Naive thymus-derived CD8-positive, alpha-beta T cell (primary cell): ENCODE results near the gene PCDHGA8. TPM values are rescaled to one million over a fixed set of nuclear protein-coding genes. Genes with fewer than 3 reads are reported as not detected.
"Not testable (repeated sequence)": the region's sequence is repeated elsewhere in the genome, so short reads cannot be mapped to it uniquely, and the experiment has no call there.

Source experiments
- ATAC-seq, 2 donors: fragments of 150-1000 bp; cut with Tn5 transposase in 1 of 2; sonication (Bioruptor Pico), chemical (Tn5 transposase) in 1 of 2; 1 replicate in 1 of 2; 2 replicates in 1 of 2; pipeline ENCODE4 v1.10.0; 2021; ENCODE audit warnings: mild to moderate bottlenecking in 2 of 2, moderate library complexity in 2 of 2
- POLR2A ChIA-PET: fragments of 350-600 bp; sonication (Branson Sonifier 250); formaldehyde crosslinking; loops from one replicate; lab custom pipeline; 2021; ENCODE audit warnings: antibody characterized with exemption; lab: Charles Lee
- DNase-seq, 10 donors: peaks; one replicate each; pipeline versions ENCODE4 v3.0.0 to v3.0.0-alpha.2; 2020 to 2022
- H3K27ac Mint-ChIP-seq, 10 donors: one replicate each; pipeline ENCODE4 v1.8.0; 2020 to 2022; ENCODE audit warnings: mild to moderate bottlenecking in 10 of 10, mixed read lengths in 10 of 10, moderate library complexity in 4 of 10, inconsistent platforms in 1 of 10
- H3K27me3 Mint-ChIP-seq, 5 donors: one replicate each; pipeline ENCODE4 v1.8.0; 2021 to 2022; ENCODE audit warnings: mixed read lengths in 5 of 5
- H3K36me3 Mint-ChIP-seq, 3 donors: one replicate each; pipeline ENCODE4 v1.8.0; 2020 to 2022; ENCODE audit warnings: mixed read lengths in 3 of 3, mild to moderate bottlenecking in 2 of 3, inconsistent platforms in 1 of 3
- H3K4me1 Mint-ChIP-seq, 4 donors: one replicate each; pipeline ENCODE4 v1.8.0; 2021 to 2022; ENCODE audit warnings: mixed read lengths in 4 of 4
- H3K4me3 Mint-ChIP-seq, 10 donors: one replicate each; pipeline ENCODE4 v1.8.0; 2020 to 2022; ENCODE audit warnings: mild to moderate bottlenecking in 10 of 10, mixed read lengths in 10 of 10, moderate library complexity in 6 of 10, inconsistent platforms in 1 of 10
- H3K9me3 Mint-ChIP-seq, 9 donors: one replicate each; pipeline ENCODE4 v1.8.0; 2020 to 2022; ENCODE audit warnings: mixed read lengths in 9 of 9, mild to moderate bottlenecking in 3 of 9, inconsistent platforms in 1 of 9, moderate library complexity in 1 of 9
- polyA plus RNA-seq, 3 donors: library from polyadenylated mRNA; unstranded; fragments of 300-500 nt; fragmentation: Illumina TruSeq; gene quantifications; one replicate each; pipeline ENCODE4 v1.2.3, GENCODE V29; 2021
- total RNA-seq, 8 experiments: library from RNA in 2 of 8; stranded (reverse) in 2 of 8; gene quantifications; one replicate each; pipeline ENCODE4 v1.2.3 and lab custom pipeline; 2021 to 2026

The PCDHGA8 gene
- total and polyA plus RNA-seq, 5 experiments from 2014 or later, result 0.16 to 0.22 TPM; not detected in 3

DNA sequence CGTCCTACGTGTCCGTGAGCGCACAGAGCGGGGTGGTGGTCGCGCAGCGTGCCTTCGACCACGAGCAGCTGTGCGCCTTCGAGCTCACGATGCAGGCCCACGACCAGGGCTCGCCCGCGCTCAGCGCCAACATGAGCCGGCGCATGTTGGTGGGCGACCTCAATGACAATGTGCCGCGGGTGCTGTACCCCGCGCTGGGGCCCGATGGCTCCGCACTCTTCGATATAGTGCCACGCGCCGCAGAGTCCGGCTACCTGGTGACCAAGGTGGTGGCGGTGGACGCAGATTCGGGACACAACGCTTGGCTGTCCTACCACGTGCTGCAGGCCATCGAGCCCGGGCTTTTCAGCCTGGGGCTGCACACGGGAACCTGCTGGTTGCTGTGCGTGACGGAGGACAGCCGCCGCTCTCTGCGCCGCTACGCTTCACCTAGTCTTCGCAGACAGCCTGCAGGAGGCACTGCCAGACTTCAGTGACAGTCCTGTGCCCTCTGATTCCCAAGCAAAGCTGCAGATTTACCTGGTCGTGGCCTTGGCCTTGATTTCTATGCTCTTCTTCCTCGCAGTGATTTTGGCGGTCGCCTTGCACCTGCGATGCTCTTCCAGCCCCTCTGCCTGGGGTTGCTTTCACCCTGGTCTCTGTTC is 35.5 kb downstream of the PCDHGA8 start:
- Mint-ChIP-seq H3K36me3 (peaks cover 18 to 57% (median 28%) of the 10 kb centered on the region in 3 donors), H3K4me3 (peak overlapping the region in 1 of 10 donors; percentile 56), H3K27ac (no peak overlapping the region), H3K9me3 (peaks cover 16 to 77% (median 30%) of the 10 kb centered on the region in 9 donors), H3K27me3 (peaks cover 46 to 82% (median 59%) of the 10 kb centered on the region in 5 donors), H3K4me1 (peaks cover 3 to 9% (median 7%) of the 10 kb centered on the region in 4 donors)
- DNase-seq, result no peak
- POLR2A ChIA-PET, result no interaction called here
- no peak for ATAC-seq

DNA sequence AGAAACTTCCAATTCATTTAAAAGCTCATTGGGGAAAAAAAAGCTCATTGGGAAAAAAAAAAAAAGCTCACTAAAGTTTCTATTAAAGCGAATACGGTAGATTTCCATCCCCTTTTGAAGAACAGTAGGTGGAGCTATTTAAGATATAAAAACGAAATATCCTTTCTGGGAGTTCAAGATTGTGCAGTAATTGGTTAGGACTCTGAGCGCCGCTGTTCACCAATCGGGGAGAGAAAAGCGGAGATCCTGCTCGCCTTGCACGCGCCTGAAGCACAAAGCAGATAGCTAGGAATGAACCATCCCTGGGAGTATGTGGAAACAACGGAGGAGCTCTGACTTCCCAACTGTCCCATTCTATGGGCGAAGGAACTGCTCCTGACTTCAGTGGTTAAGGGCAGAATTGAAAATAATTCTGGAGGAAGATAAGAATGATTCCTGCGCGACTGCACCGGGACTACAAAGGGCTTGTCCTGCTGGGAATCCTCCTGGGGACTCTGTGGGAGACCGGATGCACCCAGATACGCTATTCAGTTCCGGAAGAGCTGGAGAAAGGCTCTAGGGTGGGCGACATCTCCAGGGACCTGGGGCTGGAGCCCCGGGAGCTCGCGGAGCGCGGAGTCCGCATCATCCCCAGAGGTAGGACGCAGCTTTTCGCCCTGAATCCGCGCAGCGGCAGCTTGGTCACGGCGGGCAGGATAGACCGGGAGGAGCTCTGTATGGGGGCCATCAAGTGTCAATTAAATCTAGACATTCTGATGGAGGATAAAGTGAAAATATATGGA is 38.1 kb downstream of the PCDHGA8 start, which contains the start of gene PCDHGA12:
TSS of gene PCDHGA12 (plus strand) at position 176 of the 782 bp plus-strand sequence. CDS start at position 429, 253 bp downstream.
- H3K36me3 Mint-ChIP-seq, result peaks cover 22 to 63% (median 35%) of the 10 kb centered on the region in 3 donors
- DNase-seq (no peak), ATAC-seq (peak in 1 of 2 donors; percentile 57)
- peaks cover 16 to 79% (median 34%) of the 10 kb centered on the region in 9 donors for H3K9me3 Mint-ChIP-seq
- peaks cover 3 to 9% (median 7%) of the 10 kb centered on the region in 4 donors for H3K4me1 Mint-ChIP-seq
- peak within 1 kb of the TSS; percentile 42 to 81 (median 70) for H3K4me3 Mint-ChIP-seq
- peaks cover 45 to 81% (median 57%) of the 10 kb centered on the region in 5 donors for H3K27me3 Mint-ChIP-seq
- H3K27ac Mint-ChIP-seq, result peak within 1 kb of the TSS in 3 of 10 donors; percentile 25 to 87 (median 61)
- POLR2A ChIA-PET, result no interaction called here

DNA sequence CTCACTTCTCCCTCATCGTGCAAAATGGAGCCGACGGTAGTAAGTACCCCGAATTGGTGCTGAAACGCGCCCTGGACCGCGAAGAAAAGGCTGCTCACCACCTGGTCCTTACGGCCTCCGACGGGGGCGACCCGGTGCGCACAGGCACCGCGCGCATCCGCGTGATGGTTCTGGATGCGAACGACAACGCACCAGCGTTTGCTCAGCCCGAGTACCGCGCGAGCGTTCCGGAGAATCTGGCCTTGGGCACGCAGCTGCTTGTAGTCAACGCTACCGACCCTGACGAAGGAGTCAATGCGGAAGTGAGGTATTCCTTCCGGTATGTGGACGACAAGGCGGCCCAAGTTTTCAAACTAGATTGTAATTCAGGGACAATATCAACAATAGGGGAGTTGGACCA is 38.9 kb downstream of the PCDHGA8 start:
- peaks cover 42 to 81% (median 57%) of the 10 kb centered on the region in 5 donors for H3K27me3 Mint-ChIP-seq
- POLR2A ChIA-PET, result no interaction called here
- peak in 1 of 2 donors; percentile 17 for ATAC-seq
- H3K27ac Mint-ChIP-seq, result peak overlapping the region in 1 of 10 donors; percentile 87
- H3K4me1 Mint-ChIP-seq, result peaks cover 3 to 9% (median 7%) of the 10 kb centered on the region in 4 donors
- peak overlapping the region in 9 of 10 donors; percentile 4 to 81 (median 59) for H3K4me3 Mint-ChIP-seq
- peaks cover 22 to 58% (median 31%) of the 10 kb centered on the region in 3 donors for H3K36me3 Mint-ChIP-seq
- DNase-seq, result no peak
- peaks cover 14 to 74% (median 36%) of the 10 kb centered on the region in 9 donors for H3K9me3 Mint-ChIP-seq

DNA sequence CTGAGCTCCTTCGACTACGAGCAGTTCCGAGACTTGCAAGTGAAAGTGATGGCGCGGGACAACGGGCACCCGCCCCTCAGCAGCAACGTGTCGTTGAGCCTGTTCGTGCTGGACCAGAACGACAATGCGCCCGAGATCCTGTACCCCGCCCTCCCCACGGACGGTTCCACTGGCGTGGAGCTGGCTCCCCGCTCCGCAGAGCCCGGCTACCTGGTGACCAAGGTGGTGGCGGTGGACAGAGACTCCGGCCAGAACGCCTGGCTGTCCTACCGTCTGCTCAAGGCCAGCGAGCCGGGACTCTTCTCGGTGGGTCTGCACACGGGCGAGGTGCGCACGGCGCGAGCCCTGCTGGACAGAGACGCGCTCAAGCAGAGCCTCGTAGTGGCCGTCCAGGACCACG is 39.9 kb downstream of the PCDHGA8 start:
- Mint-ChIP-seq H3K27me3 (peaks cover 33 to 81% (median 59%) of the 10 kb centered on the region in 5 donors), H3K36me3 (peaks cover 22 to 53% (median 37%) of the 10 kb centered on the region in 3 donors), H3K9me3 (peaks cover 12 to 63% (median 36%) of the 10 kb centered on the region in 9 donors), H3K4me3 (peak overlapping the region in 1 of 10 donors; percentile 66), H3K27ac (peak overlapping the region in 1 of 10 donors; percentile 87)
- H3K4me1 Mint-ChIP-seq, ATAC-seq, POLR2A ChIA-PET, DNase-seq: not testable (repeated sequence)

DNA sequence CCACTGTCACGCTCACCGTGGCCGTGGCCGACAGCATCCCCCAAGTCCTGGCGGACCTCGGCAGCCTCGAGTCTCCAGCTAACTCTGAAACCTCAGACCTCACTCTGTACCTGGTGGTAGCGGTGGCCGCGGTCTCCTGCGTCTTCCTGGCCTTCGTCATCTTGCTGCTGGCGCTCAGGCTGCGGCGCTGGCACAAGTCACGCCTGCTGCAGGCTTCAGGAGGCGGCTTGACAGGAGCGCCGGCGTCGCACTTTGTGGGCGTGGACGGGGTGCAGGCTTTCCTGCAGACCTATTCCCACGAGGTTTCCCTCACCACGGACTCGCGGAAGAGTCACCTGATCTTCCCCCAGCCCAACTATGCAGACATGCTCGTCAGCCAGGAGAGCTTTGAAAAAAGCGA is 40.3 kb downstream of the PCDHGA8 start:
- peaks cover 33 to 81% (median 56%) of the 10 kb centered on the region in 5 donors for H3K27me3 Mint-ChIP-seq
- H3K4me1 Mint-ChIP-seq, DNase-seq, ATAC-seq, H3K27ac Mint-ChIP-seq, POLR2A ChIA-PET: not testable (repeated sequence)
- peaks cover 22 to 53% (median 40%) of the 10 kb centered on the region in 3 donors for H3K36me3 Mint-ChIP-seq
- H3K4me3 Mint-ChIP-seq, result peak overlapping the region in 2 of 10 donors; percentile 28 to 47
- peaks cover 12 to 62% (median 36%) of the 10 kb centered on the region in 9 donors for H3K9me3 Mint-ChIP-seq

DNA sequence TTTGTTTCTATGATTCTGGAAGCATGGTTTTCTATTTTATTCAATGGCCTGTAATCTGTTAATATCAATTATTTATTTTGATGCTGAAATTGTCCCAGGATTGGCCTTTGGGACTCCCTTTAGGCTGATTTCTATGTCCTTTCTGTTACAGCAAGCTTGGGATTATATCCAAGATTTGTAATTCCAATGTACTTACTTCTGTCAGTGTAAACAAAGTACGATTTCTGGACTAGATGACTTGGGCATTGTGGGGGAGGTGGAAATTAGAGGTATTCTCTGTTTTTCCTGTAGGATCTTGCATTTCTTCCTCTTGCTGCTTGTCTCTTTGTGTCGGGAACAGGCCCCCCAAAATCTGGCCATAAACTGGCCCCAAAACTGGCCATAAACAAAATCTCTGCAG is 41.6 kb downstream of the PCDHGA8 start:
- ATAC-seq, result no peak
- Mint-ChIP-seq H3K36me3 (peaks cover 20 to 46% (median 37%) of the 10 kb centered on the region in 3 donors), H3K27ac (no peak overlapping the region), H3K4me3 (no peak overlapping the region), H3K9me3 (peaks cover 9 to 54% (median 33%) of the 10 kb centered on the region in 9 donors), H3K4me1 (peaks cover 3 to 9% (median 7%) of the 10 kb centered on the region in 4 donors), H3K27me3 (peaks cover 30 to 70% (median 47%) of the 10 kb centered on the region in 5 donors)
- POLR2A ChIA-PET, result no interaction called here
- no peak for DNase-seq

DNA sequence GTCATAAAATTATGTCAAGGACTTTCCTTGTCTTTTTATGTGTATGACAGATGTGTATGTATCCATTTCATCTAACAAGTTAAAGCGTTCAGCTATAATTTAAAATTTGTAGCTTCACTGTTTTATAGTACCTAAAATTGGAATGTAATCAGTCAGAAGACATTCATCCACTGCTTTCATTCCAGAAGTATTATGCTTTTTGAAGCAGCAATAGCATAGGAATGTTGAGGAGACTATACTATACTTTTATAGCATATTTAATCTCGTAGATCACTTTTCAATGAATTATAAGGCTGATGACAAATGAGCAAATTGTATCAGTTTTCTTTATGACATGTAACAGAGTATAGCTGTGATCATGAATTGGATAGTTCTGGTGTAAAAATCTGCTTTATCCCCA is 44.8 kb downstream of the PCDHGA8 start:
- Mint-ChIP-seq H3K27me3 (peaks cover 19 to 60% (median 35%) of the 10 kb centered on the region in 5 donors), H3K4me1 (no peaks in the 10 kb centered on the region), H3K4me3 (no peak overlapping the region), H3K27ac (no peak overlapping the region), H3K9me3 (peaks cover 0 to 44% (median 24%) of the 10 kb centered on the region in 9 donors), H3K36me3 (peaks cover 8 to 32% (median 18%) of the 10 kb centered on the region in 3 donors)
- ATAC-seq, result no peak
- DNase-seq, result no peak
- POLR2A ChIA-PET, result no interaction called here

DNA sequence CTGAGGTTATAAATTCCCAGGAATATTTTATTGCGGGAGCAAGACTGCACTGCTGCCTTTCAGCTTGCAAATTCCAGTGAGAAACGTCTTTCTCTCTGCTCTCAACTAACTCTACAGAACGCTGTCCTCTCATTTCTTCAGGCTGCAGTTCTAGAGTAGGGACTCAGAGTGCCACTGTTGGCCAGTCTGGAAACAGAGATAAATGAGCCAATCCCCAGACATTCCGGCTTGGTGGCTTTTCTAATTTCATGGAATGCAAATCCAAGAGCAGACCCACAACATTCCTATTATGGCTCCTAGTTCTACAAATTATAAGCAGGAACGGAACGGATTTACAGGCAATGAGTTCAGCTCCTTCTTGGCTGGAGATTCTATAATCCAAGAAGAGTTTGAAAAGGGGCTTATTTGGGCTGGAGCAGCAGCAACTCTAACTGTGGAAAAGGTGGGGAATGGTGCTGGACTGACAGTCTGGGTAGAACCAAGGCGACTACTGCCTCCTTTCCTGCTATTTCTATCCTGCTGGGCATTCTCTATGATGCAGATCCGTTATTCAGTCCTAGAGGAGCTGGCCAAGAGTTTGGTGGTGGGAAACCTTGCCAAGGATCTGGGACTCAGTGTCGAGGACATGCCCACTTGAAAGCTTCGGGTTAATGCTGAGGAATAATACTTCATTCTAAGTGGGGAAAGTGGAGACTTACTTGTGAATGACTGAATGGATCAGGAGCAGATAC is 47.1 kb downstream of the PCDHGA8 start:
- no peak for DNase-seq
- Mint-ChIP-seq H3K4me1 (no peaks in the 10 kb centered on the region), H3K27ac (no peak overlapping the region), H3K27me3 (peaks cover 14 to 48% (median 16%) of the 10 kb centered on the region in 5 donors), H3K9me3 (peaks cover 0 to 30% (median 10%) of the 10 kb centered on the region in 9 donors), H3K4me3 (no peak overlapping the region), H3K36me3 (peaks cover under 1 to 19% (median 10%) of the 10 kb centered on the region in 3 donors)
- POLR2A ChIA-PET, result no interaction called here
- no peak for ATAC-seq

DNA sequence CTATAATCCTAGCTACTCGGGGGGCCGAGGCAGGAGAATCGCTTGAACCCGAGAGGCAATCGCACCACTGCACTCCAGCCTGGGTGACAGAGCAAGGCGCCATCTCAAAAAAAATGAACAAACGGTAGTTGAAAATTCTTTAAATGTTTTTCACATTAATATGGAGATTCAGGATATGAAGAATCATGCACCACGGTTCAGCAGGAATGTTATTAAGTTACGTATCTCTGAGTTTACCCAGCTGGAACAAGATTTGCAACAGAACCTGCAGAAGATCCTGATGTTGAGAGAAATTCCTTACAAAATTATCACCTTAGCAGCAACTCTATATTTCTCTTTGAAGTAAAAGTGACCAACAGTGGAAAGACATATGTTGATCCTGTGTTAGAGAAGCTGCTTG is 47.9 kb downstream of the PCDHGA8 start:
- Mint-ChIP-seq H3K4me3 (no peak overlapping the region), H3K4me1 (no peaks in the 10 kb centered on the region), H3K27me3 (peaks cover 14 to 47% (median 17%) of the 10 kb centered on the region in 5 donors), H3K36me3 (peaks cover 0 to 17% (median 12%) of the 10 kb centered on the region in 3 donors), H3K27ac (no peak overlapping the region), H3K9me3 (peaks cover 0 to 26% (median 9%) of the 10 kb centered on the region in 9 donors)
- DNase-seq (no peak), ATAC-seq (no peak)
- POLR2A ChIA-PET, result no interaction called here

DNA sequence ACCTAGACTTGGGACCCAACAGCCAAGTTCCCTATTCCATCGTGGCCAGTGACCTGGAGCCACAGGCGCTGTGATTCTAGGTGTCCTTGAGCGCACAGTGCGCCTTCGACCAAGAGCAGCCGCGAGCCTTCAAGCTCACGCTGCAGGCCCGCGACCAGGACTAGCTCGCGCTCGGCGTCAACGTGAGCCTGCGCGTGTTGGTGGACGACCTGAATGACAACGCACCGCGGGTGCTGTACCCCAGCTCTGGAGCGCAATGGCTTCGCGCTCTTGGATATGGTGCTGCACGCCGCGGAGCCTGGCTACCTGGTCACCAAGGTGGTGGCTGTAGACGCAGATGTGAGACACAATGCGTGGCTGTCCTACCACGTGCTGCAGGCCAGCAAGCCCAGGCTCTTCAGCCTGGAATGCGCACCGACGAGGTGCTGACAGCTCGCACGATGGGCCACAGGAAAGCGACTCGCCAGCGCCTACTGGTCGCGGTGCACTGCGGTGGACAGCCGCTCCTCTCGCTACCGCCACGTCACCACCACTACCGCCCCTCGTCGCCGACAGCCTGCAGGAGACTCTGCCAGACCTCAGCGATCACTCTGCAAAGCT is 49.2 kb downstream of the PCDHGA8 start:
- POLR2A ChIA-PET, result no interaction called here
- Mint-ChIP-seq H3K36me3 (peaks cover 0 to 21% (median 10%) of the 10 kb centered on the region in 3 donors), H3K9me3 (peaks cover 0 to 21% (median 9%) of the 10 kb centered on the region in 9 donors), H3K4me1 (no peaks in the 10 kb centered on the region), H3K27ac (no peak overlapping the region), H3K27me3 (peaks cover 17 to 47% (median 19%) of the 10 kb centered on the region in 5 donors), H3K4me3 (no peak overlapping the region)
- ATAC-seq (no peak), DNase-seq (no peak)
